ENCODE data around the gene CEPT1.
A peak's percentile ranks its signal among the peaks of the same experiment; 100 is the strongest.
"Not testable (repeated sequence)": the region's sequence is repeated elsewhere in the genome, so short reads cannot be mapped to it uniquely, and the experiment has no call there.

CEPT1 gene

DNA sequence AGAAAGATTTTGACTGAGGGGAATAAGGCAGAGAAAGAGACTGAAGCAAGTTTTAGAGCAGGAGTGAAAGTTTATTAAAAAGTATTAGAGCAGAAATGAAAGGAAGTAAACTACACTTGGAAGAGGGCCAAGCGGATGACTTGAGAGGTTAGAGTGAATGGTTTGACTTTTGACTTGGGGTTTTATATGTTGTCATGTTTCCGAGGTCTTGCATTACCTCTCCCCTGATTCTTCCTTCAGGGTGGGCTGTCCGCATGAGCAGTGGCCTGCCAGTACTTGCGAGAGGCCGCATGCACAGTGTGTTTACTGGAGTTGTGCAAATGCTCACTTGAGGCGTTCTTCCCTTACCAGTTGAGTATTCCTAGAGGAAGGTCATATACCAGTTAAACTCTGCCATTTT lies 73.4 kb downstream of the CEPT1 start:
- DNase-seq: peak; percentile 74

DNA sequence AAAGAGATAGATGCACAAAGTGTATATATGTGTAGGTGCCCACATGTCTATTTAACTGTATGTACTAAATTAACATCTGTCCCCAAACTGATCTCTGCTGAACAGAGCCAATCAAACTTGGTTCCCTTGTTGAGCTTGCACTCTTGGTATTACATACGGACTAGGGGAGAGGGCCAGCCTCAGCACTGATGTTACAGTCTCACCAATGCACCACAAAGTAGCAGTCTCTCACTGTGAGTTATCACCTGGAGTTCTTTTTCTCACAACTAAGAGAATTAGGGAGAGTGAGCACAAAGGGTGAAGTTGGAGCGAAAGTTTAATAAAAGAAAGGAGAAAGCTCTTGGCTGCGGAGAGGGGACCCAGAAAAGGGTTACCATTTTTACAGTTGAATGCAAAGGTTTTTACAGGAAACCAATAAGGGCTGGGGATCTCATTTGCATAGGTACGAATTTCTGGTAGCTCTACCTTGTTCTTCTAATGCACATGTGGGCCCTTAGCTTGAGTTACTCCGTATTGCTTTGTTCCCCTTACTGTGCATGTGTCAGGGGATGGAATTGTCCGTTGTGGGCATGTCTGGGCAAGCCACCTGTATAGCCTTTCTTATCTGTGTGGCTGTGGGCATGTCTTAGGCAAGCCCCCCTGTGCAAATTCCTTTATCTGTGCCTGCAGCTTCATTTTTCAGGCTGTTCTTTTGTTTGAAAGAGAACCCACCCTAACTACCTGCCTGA lies 74.2 kb downstream of the CEPT1 start:
- no peak for DNase-seq

DNA sequence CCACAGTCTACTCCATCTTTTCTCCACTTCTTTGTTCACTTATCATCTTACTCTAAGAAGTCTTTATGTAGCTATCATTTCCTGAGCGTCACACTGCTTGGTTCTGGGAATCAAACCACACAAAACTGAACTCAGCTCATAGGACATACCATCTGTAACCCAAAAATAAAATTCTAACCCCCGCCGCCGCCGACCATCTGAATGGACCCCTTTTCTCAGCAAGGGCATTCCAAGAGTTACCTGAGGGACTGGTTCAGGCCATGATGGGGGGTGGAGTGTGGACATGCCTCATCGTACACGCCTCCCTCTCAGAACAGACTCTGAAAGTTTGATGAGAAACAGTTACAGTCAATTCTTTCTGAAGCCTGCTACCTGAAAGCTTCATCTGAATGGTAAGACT lies 74.9 kb downstream of the CEPT1 start:
- no peak for DNase-seq

- not testable (repeated sequence) for DNase-seq
Observed at GRCh38 chr1:111215285-111215684, 75.3 kb downstream of the CEPT1 start.

- no peak for DNase-seq
Observed at GRCh38 chr1:111216751-111217150, 76.7 kb downstream of the CEPT1 start.

DNA sequence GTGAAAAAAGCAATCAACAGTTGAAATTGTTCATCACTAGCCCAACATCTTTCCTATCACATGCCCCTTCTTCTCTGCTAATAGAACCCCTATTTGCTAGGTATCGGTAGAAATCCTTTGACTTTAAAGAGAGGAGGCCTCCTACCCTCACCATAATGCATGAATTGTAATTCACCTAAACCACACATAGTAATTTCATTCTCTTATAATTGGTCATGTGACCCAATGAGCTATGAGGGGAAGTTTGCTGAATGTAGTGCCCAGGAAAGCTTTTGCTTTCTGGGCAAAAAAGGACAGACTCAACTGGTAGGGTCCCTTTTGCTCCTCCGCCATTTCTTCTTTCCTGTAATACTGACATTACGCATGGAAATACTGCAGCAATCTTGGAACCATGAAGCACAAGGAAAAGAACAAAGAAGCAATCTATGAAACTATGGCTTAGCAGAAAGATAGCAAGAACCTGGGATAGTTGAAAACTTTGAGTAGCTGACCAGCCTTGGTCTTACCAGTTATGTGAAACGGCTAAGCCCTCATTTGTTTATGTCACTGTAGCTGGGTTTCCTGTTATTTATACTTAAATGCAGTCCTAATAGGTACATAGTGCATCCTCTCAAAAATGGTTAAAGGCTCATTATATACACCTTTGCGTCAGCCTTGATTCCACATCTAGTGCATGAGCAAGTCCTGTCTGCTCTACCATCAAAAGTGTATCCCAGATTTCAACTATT lies 77.3 kb downstream of the CEPT1 start:
- DNase-seq: no peak

- no peak for DNase-seq
Observed at GRCh38 chr1:111218701-111219556, 78.9 kb downstream of the CEPT1 start.

DNA sequence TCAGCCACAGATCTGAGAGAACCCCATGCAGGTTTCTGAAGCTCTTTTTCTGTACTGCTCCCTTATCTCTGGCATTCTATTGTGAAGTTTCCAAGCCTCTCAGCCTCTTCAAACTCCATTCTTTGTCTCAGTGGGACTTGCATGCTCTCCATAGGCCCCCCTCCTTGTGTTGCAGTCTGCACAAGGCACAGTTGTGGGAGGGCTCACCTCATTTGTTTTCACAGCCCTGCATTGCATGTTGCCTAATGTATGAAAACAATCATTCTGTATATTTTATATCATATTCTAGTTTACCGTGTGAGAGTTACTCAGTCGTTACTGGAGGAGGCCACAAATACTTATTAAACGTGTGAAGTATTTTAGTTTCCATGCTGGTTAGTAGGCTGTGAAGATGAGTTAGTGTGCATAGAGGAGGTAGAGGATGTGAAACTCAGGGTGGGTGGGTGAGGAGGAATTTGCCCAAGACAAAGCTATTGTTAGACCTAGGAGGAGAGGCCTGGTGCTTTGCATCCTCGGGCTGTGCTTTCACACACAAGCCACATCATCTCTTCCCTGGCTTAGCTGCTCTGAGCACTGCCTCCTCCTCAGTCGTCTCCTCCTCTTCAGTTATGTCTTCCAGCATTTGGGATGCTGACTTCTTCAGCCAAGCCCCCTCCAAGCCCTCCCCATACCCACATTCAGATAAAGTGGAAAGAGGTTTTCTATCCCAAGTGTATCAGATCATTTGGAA lies 79.7 kb downstream of the CEPT1 start:
- peak; percentile 81 for DNase-seq

DNA sequence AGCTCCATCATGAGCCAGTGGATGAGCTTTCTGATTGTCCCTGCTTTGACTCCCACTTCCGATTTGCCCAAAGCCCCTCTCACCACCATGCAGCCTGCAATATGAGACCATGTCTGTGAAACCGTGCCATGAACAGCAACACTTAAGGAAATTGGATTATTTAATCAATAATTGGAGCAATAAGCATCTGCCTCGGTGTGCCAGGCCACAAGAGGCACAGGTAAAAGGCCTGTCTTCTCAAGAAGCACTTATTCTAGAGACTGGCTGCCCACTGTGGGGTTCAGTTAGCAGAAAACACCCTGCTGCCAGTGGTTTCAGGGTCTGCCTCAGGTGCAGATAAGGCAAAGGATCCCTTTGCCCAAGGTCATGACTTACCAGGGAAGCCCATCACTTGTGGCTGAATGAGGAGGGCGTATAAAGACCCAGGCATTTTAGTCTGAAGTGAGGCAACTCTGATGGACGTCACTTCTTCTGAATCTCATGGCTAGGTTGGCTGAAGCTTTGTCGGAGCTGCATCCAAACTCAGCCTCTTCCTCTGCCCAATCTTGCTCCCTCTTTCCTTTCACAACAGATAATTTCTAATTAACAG lies 80.4 kb downstream of the CEPT1 start:
- no peak for DNase-seq

DNA sequence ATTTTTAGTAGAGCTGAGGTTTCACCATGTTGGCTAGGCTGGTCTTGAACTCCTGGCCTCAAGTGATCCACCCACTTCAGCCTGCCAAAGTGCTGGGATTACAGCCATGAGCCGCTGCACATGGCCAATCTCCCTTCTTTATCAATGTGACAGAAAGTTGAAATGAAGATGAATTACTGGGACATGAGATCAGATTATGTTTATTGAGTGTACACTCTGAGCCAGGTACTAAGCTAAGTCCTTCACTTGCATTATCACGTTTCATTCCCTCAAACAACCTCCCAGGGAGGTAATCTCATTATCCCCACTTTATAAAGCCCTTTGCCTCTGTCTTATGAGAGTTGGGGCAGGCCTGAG lies 81.2 kb downstream of the CEPT1 start:
- DNase-seq: no peak

DNA sequence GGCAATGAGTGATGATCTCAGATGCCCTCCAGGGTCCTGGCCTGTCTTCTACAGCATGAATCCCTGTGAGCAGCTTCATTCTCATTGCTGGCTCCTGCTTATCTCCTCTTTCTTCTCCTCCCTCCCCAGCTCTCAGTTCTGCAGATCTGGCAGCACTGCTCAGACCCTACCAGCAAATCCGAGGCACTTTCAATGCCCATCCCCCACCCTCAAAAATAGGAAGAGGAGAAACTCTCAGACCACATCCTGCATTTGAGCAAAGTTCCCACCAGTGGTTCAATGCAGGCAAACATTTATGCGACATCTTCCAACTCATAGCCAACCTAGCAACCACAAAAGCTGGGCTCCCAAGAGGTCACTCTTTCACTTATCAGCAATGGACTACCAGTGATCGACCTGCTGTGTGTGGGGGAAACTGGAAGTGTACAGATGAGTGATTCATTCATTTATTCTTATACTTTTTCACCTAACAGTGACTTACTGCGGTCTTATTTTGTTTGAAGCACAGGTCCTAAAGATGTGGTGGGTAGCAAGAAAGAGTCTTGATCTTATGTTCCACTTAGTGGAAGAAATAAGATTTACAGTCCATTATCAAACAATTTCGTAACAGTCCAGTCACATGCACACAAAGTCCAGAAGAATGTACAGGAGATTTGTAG lies 81.7 kb downstream of the CEPT1 start:
- peak; percentile 62 for DNase-seq

- DNase-seq: peak; percentile 78
Observed at GRCh38 chr1:111222308-111223125, 82.5 kb downstream of the CEPT1 start.

DNA sequence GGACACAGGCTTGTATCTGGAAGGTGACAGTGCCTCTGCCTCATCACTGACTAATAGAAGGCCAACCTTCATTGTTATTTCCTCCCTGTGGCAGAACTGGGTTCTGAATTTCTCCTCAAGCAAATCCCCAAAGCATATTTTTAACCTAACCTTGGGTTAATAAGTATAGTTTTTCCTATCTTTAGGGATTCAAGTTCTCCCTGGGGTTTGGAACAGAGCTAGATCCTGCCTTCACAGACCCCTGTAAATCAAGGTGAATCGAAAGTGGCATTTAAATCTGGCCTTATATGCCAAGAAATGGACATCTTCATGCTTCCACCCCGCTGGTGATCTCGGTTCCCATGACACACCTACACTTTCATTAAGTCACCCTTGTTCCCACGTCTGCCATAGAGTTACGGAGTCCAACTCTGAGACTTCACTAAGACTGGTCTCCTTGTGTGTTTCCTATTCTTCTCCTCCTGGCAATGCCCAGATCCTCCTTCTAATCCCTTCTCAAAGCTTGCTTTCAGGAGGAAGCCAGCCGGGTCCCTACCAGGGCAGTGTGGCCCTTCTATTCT lies 83.2 kb downstream of the CEPT1 start:
- DNase-seq: no peak

- DNase-seq: no peak
Observed at GRCh38 chr1:111225091-111225490, 85.1 kb downstream of the CEPT1 start.

DNA sequence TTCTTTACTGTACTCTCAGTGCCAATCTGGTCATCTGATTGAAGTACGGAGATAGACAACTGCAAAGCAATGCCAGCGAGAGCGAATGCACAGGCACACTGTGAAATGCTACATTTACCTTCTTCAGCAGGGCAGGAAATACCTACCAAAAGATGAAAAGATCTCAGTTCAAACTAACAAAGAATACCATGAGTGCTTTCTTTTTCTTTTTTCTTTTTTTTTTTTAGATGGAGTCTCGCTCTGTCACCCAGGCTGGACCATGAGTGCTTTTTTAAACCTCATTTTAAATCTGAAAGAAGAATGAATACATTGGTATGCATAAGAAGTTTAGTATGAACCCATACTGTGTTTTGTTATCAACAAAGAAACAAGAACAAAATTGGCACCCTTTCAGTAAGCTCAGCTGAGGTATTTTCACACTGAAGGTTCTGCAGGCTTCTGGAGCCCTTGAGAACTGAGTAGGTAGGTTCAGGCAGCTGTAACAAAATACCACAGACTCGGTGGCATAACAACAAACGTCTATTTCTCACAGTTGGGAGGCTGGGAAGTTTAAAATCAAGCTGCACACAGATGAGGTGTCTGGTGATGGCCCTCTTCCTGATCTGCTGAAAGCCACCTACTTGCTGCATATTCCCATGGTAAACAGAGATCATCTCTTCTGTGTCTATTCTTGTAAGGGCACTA lies 85.8 kb downstream of the CEPT1 start:
- no peak for DNase-seq

DNA sequence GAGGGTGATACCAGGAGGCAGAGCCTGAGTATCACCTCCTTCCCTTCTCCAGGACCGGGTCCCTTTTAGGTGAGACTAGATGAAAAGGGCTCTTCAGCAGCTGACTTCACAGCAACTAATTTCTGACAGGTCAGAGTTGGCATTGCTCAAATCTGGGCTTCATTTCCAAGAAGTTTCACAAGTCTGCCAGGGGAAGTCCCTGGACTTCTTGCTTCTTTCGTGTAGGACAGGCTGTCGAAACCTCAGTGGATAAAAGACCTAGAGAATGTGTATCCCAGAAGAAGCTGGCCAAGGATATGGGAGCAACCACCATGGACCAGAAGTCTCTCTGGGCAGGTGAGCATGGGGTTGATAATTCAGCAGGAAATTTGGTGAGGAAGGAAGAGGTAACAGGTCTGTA lies 87.4 kb downstream of the CEPT1 start, which contains the start of gene CHI3L2:
TSS of gene CHI3L2 (plus strand) at position 280 of the 400 bp plus-strand sequence. CDS start at position 297, 17 bp downstream.
- peak; percentile 82 for DNase-seq

- DNase-seq: peak; percentile 52
Observed at GRCh38 chr1:111227851-111228747, 88.1 kb downstream of the CEPT1 start.

DNA sequence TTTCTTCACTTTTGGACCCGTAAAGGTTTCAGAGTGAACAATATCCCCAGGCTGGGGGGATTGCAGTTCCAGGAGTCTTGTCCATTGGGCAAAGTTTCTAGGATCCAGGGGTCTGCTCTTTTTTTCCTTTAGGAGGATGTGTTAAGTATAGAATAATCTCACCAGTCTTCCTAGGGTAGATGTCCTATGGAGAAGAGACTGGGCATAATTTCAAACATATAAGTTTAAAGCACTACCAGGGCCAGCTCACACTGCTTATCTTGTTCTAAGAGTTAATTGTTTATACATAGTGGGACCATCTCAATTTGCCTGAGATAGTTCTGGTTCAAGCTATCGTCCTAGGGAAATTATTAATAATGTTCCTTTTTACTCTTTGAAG lies 88.7 kb downstream of the CEPT1 start:
- no peak for DNase-seq

DNA sequence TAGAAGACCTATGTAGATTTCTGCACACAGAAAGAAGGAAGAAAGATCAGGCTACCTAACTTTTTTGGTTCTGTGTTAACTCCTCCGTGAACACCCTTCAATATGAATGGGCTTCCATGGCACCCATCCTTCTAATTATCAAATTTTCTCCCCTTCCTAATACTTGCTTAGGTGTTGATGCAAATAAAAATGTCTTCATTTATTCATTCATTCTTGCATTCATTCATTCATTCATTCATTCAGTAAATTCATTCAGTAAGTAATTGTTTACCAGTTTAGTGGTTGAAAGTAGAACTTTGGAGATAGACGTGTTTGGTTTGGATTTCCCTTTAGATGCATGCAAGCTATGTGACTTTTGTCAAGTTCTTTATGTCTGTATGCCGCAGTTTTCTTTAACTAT lies 92.1 kb downstream of the CEPT1 start:
- DNase-seq: no peak

Data from suppressor macrophage treated with lipopolysaccharide for 4 hours (primary cell).